GM12875 (cell line): Measurements from ENCODE around the gene SFXN5.
"Not testable (repeated sequence)": the region's sequence is repeated elsewhere in the genome, so short reads cannot be mapped to it uniquely, and the experiment has no call there.

Experiments used
- H3K4me3 ChIP-seq: one replicate; pipeline ENCODE4 v1.5.1; 2011; ENCODE audit warnings: low read depth, low read length, control low read depth
- TF ChIP-seq, protein P1 (sequence below): IDR thresholded peaks from 2 replicates; pipeline ENCODE4 v1.5.1; 2011; ENCODE audit warnings: low read depth, mild to moderate bottlenecking, control low read depth, inconsistent platforms, low read length, moderate library complexity, borderline replicate concordance; ENCODE audit not compliant: insufficient read depth

SFXN5 gene

DNA sequence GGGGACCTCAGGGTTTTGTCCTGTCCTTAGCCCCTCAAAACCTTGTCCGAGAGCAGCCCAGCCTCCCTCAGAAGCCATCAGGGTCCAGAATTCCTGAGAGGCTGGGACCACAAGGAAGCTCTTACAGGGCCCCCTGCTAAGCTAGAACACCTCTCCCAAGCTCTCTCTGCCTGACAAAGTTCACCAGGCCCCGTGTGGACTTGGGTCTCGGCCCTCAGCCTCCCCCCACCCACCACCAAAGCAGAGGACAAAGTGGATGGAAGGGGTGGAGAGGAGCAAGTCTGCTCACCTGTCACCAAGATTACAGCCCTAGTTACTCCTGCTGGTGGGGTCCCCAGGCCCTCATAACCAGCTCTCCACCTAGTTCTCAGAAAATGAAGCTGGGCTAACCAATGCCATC lies 24.4 kb upstream of the SFXN5 start:
- no peak overlapping the region for H3K4me3 ChIP-seq
- TF ChIP-seq, protein P1, sequence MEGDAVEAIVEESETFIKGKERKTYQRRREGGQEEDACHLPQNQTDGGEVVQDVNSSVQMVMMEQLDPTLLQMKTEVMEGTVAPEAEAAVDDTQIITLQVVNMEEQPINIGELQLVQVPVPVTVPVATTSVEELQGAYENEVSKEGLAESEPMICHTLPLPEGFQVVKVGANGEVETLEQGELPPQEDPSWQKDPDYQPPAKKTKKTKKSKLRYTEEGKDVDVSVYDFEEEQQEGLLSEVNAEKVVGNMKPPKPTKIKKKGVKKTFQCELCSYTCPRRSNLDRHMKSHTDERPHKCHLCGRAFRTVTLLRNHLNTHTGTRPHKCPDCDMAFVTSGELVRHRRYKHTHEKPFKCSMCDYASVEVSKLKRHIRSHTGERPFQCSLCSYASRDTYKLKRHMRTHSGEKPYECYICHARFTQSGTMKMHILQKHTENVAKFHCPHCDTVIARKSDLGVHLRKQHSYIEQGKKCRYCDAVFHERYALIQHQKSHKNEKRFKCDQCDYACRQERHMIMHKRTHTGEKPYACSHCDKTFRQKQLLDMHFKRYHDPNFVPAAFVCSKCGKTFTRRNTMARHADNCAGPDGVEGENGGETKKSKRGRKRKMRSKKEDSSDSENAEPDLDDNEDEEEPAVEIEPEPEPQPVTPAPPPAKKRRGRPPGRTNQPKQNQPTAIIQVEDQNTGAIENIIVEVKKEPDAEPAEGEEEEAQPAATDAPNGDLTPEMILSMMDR, result no peak

GRCh38 chr2:73093601-73094218 lies 22.2 kb upstream of the SFXN5 start:
- H3K4me3 ChIP-seq, result not testable (repeated sequence)

DNA sequence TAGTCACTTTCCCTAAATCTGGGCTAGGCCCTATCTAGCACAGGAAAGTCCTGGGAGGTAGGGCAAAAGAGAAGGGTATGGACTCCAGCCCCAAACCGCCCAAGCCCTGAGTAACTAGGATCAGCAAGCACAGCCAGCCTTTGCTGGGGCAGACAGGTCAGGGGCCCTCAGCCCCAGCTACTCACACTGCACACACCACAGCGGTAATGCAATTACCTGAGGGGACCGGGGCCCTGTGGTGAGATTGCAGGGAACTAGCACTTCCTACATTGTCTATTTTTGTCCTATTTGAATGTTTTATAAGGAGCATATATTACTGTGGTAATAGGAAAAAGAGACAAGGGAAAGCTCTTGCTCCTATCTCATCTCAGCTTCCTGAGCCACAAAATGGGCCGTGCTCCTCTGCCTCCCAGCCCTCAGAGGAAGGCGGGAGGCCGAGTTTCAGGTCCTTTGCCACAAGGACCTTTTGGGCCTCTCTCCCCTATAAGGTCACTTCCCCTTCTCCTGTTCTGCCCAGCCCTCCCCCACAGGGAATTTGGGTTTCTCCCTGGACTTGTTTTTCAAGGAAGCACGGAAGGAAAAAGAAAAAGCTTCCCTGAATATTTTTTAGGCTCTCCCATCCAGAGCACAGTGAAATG lies 20.8 kb upstream of the SFXN5 start:
- TF ChIP-seq, protein P1, result no peak
- no peak overlapping the region for H3K4me3 ChIP-seq

GRCh38 chr2:73091696-73092095 lies 20.2 kb upstream of the SFXN5 start:
- TF ChIP-seq, protein P1, result no peak
- no peak overlapping the region for H3K4me3 ChIP-seq

DNA sequence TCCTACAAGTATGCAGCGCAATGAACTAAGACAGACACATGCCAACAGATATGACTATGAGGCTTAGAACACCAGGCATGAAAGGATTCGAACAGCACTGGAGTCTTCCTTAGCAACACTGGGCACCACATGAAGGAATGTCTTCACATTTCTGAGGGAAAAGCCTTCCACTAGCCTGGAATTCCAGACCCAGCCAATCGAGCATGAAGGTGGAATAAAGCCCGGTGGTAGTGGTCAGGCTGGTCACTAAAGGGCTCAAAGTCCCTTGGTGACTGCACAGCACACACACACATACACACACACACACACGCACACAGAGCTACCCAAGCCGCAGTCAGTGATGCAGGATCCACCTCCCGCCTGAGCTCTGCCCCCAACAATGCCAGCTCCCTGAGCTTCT lies 19.7 kb upstream of the SFXN5 start:
- no peak overlapping the region for H3K4me3 ChIP-seq
- TF ChIP-seq, protein P1, result no peak

DNA sequence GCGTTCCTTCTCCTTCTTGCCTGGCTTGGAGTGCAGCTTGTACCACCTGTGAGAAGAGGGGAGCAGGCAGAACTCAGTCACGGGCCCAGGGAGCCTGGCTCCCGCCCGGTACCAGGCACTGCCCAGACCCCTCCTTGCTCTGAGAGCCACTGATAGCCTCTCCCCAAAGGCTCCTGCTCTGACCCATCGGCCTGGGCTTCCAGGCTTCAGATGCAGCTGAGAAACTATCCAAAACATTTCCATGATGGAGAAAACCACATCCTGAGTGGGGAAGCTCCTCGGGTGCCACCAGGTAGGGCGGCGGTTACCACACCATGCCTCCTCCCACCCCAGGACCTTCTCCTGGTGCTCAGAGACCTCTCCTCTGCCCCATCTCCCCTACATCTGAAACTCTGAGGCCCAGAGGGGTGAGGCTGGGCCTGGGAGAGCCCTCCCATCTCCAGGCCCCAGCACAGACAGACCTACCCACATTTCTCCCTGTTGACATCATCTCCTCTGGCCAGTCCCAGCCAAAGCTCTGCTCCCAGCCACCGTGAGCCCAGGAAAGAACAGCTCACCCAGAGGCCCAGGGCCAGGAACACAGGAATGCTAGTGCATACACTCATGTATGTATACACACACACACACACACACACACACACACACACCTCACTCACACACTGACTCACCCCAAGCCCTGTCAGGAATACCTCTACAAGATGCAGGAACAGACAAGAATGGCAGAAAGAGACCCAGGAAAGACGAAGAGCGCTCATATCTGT lies 17.9 kb upstream of the SFXN5 start:
- TF ChIP-seq, protein P1, result no peak
- H3K4me3 ChIP-seq, result no peak overlapping the region

DNA sequence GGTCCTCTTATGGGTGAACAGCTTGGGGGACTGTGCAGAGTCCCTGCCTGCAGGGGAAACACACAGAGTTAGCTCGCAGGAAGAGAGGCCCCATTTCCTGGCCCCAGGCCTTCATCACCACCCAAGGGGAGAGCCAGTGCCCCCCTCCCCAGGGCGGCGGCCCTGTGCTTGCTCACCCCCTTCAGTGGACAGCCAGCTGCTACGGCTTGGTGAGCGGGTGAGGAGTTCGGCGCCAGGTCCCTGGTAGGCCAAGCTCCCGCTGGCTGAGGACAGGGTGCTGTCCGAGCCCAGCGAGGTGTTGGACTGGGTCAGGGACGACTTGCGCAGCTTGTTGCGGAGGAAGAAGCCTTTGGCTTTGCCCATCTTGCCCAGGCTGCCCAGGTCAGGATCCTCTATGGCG lies 17.2 kb upstream of the SFXN5 start:
- no peak overlapping the region for H3K4me3 ChIP-seq
- TF ChIP-seq, protein P1, result no peak
